Measurements from ENCODE around the gene NEDD8. TPM values are rescaled to one million over a fixed set of nuclear protein-coding genes. Genes with fewer than 3 reads are reported as not detected.

The NEDD8 gene
- total and polyA plus RNA-seq, 3 donors from 2014 or later = 94.6 to 180 (median 110) TPM

DNA sequence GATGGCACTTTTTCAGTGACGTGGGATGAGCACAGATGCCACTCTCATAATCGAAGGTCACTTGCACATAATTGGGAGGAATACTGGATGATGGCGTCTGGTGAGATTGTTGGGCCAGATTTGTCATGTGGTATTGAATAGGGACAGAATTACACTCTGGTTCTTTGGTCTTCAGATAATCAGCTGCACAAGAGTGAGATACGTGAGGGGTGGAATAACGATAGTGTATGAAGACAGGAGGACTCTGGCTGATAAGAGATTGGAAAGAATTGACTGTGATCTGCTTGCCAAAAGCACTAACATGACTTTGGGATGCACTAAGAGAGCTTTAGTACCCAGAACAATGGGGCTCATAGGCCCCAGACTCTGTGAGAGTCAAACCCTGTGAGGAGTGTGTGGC is 46.3 kb upstream of the NEDD8 start:
- 89 to 90% methylated on average over 5 of the region's 5 CpGs for WGBS, 2 donors
- Histone ChIP-seq H3K4me3 (no peak overlapping the region), H3K27ac (no peak overlapping the region), H3K36me3 (ENCODE audit: low read depth, missing control alignments) (no peaks in the 10 kb centered on the region), H3K4me1 (no peaks in the 10 kb centered on the region), H3K27me3 (no peaks in the 10 kb centered on the region), H3K9me3 (no peaks in the 10 kb centered on the region)
- no peak for DNase-seq
- TF ChIP-seq, protein P1, sequence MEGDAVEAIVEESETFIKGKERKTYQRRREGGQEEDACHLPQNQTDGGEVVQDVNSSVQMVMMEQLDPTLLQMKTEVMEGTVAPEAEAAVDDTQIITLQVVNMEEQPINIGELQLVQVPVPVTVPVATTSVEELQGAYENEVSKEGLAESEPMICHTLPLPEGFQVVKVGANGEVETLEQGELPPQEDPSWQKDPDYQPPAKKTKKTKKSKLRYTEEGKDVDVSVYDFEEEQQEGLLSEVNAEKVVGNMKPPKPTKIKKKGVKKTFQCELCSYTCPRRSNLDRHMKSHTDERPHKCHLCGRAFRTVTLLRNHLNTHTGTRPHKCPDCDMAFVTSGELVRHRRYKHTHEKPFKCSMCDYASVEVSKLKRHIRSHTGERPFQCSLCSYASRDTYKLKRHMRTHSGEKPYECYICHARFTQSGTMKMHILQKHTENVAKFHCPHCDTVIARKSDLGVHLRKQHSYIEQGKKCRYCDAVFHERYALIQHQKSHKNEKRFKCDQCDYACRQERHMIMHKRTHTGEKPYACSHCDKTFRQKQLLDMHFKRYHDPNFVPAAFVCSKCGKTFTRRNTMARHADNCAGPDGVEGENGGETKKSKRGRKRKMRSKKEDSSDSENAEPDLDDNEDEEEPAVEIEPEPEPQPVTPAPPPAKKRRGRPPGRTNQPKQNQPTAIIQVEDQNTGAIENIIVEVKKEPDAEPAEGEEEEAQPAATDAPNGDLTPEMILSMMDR (IDR thresholded peaks at IDR 0.05) = no peak
- no peak for TF ChIP-seq POLR2A (IDR thresholded peaks at IDR 0.05)
- intact Hi-C loops (cut with DNase I; ENCODE audit: low total_unique reads) = no loop called here

DNA sequence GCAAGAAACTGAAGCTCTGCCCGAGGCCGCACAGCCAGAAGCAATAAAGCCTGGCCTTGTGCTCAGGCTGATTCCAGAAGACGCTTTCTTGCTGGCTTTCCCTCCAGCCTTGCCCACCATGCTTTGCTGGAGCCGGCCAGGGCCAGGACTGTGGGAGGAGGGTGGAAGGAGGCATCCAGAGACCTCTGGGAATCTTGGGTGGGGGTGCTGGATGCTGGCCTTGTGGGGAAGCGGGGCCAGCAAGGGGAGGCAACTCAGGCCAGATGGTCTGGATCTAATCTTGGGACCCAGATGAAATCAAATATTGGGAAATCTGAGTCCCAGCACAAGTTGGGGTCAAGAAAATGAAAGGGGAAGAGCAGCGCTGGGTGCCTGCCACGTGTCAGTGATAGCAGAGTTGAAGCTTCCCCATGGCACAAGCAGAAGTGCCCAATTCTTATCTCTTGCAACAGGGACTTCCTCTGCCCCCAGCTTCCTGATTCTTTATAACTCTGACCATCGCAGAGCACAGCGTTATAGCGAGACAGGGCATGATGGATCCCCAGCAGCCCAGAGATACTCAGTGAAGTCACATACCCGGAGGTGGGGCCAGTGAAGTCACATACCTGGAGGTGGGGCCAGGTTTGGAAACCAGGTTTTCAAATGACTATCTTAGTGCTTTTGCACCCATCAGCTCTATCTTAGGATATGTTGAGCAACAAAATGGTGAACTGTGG is 45.6 kb upstream of the NEDD8 start:
- Histone ChIP-seq H3K27me3 (no peaks in the 10 kb centered on the region), H3K27ac (no peak overlapping the region), H3K9me3 (no peaks in the 10 kb centered on the region), H3K4me3 (no peak overlapping the region), H3K36me3 (ENCODE audit: low read depth, missing control alignments) (no peaks in the 10 kb centered on the region), H3K4me1 (no peaks in the 10 kb centered on the region)
- DNase-seq = no peak
- intact Hi-C loops (cut with DNase I; ENCODE audit: low total_unique reads) = no loop called here
- WGBS, 2 donors = 84 to 87% methylated on average over 11 of the region's 11 CpGs
- TF ChIP-seq, protein P1 (IDR thresholded peaks at IDR 0.05) = no peak
- no peak for TF ChIP-seq POLR2A (IDR thresholded peaks at IDR 0.05)

DNA sequence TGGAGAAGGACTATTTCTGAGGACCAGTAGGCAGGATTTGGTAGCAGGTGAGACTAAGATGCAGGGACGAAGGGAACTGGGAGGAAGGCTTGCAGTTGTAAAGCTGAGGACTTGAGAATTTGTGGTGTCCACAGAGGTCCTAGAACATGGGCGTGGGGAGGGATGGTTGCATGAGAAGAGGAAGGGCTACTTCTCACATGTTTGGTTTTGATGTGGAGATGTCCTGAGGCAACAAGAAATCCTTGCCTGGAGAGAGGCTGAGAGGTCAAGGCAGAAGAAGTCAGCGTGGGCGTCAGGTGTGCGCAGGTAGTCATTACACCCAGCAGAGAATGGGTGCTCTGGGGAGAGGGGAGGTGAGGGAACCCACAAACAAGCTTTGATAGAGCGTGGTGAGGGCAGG is 44.9 kb upstream of the NEDD8 start:
- no peaks in the 10 kb centered on the region for H3K4me1 ChIP-seq
- H3K36me3 ChIP-seq (ENCODE audit: low read depth, missing control alignments) = no peaks in the 10 kb centered on the region
- H3K4me3 ChIP-seq = no peak overlapping the region
- 88 to 90% methylated on average over 6 of the region's 6 CpGs for WGBS, 2 donors
- TF ChIP-seq, protein P1 (IDR thresholded peaks at IDR 0.05) = no peak
- no peak for TF ChIP-seq POLR2A (IDR thresholded peaks at IDR 0.05)
- intact Hi-C loops (cut with DNase I; ENCODE audit: low total_unique reads) = no loop called here
- H3K9me3 ChIP-seq = no peaks in the 10 kb centered on the region
- no peaks in the 10 kb centered on the region for H3K27me3 ChIP-seq
- no peak overlapping the region for H3K27ac ChIP-seq
- DNase-seq = no peak

DNA sequence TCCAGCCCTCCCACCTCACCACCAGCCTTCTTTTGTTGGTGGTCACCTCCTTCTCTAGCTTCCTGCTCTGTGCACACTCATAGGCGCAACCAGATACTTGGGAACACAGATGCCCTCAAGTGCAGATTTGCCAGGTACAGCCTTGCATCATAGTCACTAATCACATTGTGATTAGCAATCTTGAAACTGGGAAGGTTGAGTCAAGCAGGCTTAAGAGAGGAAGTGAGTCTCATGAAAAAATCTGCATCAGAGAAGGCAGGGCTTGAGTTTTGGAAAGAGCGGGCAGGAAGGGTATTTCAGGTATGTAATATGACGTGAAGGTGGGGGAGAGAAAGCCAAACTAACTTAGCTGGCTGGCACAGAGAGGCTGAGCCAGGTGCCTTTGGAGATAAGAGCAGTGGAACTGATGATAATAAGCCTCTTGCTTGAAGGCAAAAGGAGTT is 42.0 kb upstream of the NEDD8 start:
- no peak for DNase-seq
- Histone ChIP-seq H3K4me3 (no peak overlapping the region), H3K36me3 (ENCODE audit: low read depth, missing control alignments) (no peaks in the 10 kb centered on the region), H3K9me3 (no peaks in the 10 kb centered on the region), H3K27me3 (no peaks in the 10 kb centered on the region), H3K27ac (no peak overlapping the region), H3K4me1 (peaks cover 7% of the 10 kb centered on the region)
- WGBS, 2 donors = 84 to 86% methylated on average over 3 of the region's 3 CpGs
- intact Hi-C loops (cut with DNase I; ENCODE audit: low total_unique reads) = no loop called here
- no peak for TF ChIP-seq POLR2A (IDR thresholded peaks at IDR 0.05)
- TF ChIP-seq, protein P1 (IDR thresholded peaks at IDR 0.05) = no peak

Measured in testis (tissue), 3 donors.